ENCODE data around the gene MED8.

The MED8 gene, protein sequence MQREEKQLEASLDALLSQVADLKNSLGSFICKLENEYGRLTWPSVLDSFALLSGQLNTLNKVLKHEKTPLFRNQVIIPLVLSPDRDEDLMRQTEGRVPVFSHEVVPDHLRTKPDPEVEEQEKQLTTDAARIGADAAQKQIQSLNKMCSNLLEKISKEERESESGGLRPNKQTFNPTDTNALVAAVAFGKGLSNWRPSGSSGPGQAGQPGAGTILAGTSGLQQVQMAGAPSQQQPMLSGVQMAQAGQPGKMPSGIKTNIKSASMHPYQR

DNA sequence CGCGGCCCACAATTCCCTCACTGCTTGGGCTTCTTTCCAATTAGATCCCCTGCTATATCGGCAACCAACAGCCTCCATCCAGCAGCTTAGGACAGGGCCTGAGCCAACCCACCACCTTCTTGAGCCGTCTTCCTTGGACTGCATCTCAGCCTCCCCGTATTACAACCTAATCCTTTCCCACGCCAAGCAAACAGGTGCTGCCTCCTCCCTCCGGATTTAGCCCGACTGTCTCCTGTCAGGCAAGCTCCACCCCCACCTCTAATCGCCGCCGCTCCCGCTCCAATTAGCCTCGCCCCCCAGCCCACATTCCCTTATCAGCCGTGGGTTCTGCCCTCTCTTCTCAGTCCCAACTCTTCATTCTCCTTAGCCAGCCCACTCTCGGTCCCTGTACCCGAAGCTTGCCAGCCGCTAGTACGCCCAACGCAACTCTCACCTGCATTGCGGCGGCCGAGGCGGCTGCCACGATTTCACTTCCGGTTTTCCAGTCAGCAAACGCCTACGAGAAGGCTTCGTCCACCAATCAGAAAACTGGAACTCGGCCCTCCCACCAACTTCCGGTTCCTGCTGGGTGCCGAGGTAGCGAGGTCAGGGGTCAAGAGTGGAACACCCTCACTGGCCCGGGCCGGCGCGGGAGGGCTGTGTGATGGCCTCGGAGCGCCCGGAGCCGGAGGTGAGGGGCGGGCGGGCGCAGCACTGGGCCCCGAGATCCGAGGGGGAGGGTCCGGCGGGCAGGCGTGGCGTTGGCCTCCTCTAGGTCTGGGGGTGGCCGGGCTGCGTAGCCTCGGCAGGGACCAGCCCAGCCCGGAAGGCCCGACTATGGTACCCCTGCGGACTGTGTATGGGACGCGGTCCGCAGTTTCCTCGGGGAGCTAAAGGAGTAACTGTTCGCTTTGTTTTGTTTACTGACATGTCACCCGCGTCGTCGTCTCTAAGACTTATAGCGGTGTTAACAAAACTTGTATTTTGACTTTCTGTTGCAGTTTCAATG lies at the start of gene MED8, which contains the start of gene SZT2:
Gene MED8, minus strand, starts transcription at position 475 of the 988 bp plus-strand sequence. Its CDS starts 36 bp downstream, at position 439.
Gene SZT2, plus strand, starts transcription at position 574 of the 988 bp plus-strand sequence. Its CDS starts 70 bp downstream, at position 644.
- DNase-seq, result peak; percentile 79 to 91 (median 86)

DNA sequence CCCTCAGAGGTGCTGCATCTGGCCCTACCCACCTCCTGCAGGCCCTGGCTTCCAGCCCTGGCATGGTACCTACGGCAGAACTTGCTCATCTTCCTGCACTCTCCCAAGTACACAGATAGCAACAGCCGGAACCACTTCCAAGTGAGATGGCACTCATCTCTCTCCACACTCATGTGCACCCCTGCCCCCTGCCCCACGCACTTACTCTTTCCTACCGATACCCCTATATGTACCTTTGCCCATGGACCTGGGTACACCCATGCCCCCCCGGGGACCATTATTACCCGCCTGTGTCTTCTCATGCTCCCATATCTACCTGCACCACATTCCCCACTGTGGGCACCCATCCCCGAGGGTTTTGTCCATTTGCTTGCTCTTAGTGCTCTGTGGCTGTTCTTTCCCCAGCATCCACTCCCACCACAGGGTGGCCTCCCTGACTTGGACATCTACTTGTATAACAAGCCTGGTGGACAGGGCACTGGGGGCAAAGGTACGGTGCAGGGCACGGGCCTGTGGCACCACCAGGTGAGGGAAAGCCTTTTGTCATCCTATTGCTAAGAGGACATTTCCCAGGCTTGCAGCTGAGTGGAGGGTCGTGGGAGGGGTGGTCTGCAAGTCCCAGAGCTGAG lies 49.5 kb upstream of the MED8 start:
- no peak for DNase-seq

- no peak for DNase-seq
Measured at GRCh38 chr1:43438576-43438952, 49.0 kb upstream of the MED8 start.

DNA sequence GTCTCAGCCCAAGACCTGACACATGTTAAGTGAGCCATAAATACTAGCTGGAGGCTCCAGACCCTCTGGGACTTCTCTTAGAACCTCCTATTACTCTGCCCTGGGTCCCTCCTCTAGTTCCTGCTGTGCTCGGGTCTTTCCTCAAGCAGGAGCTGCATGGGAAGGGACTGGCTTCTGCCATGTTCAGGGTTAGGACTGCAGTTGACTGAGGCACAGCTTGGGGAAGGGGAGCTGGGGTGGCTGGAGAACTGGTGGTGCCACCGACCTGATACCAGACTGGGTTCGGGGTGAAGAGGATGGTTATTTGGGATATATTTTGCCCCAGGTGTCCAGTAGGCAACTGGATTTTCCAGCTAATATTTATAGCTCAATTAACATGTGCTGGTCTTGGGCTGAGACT lies 48.4 kb upstream of the MED8 start:
- no peak for DNase-seq

- no peak for DNase-seq
Measured at GRCh38 chr1:43437031-43437973, 47.7 kb upstream of the MED8 start.

DNA sequence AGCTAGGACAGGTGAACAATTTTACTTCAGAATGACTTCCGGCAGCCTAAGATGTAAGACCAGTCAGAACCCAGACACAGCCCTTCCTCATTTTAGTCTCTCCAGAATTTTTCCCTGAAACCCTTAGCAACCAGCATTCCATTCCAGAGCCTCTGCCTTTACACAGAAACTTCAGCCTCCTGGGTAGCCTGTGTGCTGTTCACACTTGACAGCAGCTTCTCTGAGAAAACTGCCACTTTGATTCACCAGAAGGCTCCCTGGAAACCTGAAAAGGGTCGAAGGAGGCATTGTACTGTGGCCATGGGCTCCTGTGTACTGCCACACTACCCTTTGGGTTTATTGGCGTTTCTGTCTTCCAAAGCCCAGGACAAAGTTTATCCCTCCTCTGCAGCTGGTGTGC lies 46.8 kb upstream of the MED8 start:
- DNase-seq, result no peak

DNA sequence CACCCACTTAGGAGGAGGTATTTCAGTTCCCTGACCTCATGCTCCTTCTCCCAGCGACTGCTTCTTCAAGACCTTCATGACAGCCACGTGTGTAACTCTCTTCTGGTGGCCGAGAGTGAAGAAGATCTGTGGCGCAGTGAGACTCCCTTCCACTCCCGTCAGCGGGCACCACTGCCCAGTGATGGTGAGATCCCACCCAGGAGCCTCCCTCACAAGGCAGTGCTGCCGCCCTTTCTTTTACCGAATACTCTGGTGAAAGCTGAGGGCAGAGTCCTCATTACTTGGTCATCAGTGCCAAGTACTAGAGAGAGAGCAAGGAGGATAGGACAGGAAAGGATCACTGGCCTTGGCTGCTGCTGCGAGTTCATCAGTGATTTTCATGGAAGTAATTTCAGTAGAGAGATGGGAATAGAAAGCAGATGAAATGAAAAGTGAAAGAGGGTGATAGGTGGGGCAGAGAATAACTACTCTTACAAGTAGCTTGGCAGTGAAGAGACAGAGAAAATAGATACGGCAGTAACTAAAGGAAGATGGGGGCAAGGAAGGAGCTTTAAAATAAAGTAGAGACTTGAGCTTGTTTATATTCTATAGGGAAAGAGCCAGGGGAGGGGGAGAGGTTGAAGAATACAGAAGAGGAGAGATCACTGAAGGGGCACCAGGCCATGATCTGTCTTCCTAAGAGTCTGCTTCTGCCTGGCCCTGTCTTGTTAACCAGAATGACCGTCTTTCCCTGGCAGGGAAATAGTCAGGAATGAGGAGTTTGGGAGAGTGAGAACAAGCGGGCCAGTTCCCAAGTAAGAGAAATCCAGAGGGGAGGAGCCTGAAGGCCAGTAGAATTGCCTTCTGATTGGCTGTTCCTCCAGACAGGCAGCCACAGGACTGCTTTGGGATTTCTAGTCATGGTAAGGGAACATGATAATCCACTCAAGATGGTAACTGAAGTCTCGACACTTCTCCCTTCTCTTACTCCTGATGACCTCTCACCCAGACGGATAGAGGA lies 45.8 kb upstream of the MED8 start:
- DNase-seq, result no peak

GRCh38 chr1:43434256-43434655 lies 44.7 kb upstream of the MED8 start:
- DNase-seq, result no peak

DNA sequence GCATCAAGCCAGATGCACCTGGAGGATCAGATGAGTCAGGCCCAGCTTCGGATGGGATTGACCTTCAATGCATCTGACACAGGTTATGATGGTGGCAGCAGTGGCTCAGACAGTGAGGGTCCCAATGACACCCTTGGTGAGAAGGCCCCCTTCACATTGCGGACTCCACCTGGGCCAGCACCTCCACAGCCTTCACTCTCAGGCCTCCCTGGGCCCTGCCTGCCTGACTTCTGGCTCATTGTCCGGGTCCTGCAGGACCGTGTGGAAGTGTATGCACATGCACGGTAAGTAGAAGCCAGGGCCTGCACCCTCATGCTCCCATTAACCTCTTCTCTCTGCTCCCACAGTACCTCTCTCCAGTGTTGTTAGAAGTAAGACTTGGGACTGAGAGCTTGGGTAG lies 43.3 kb upstream of the MED8 start:
- DNase-seq, result no peak

DNA sequence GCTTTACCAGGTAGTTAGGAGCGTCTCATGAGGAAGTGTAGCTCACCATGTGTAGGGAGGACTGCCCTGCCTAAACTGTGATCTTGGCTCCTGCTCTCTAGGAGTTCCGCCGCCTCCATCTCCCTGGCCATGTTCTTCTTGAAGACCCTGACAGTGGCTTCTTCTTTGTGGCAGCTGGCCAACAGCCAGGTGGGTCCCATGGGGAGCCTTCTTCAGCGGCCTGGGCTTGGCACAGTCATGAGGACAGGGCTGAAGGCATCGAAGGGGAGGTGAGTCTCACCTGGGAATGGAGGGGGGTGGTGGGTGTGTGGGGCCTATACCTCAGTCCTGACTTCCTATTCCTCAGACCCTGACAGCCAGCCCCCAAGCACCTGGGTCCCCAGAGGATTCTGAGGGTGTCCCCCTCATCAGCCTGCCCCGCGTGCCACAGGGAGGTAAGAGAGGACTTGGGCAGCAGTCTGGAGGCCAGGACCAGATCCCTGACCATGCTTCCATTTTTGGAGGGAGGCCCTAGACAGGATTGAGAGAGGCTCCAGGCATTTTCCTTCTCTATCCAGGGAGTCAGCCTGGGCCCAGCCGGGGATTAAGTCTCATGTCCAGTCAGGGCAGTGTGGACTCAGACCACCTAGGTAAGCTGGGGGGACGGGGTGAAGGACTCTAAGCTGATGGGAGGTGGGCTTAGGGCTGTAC lies 42.7 kb upstream of the MED8 start:
- DNase-seq, result no peak

GRCh38 chr1:43431676-43432075 lies 42.1 kb upstream of the MED8 start:
- no peak for DNase-seq

DNA sequence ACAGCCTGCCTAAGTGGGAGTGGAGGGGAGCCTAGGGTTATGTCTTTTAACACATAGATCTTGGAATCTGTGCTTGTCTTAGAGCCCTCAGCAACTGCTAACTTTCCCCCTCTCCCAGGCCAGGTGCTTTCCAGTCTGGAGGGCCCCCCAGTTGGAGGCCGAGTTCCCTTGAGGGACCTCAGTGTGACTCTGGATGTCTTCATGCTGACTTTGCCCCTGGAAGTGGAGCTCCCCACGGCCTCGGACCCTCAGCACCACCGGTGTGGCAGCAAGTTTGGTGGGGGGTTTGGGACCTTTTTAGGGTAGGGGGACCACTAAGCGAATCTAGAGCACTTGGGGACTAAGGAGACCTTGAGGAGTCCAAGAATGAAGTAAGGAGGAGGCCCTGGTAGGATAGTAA lies 41.2 kb upstream of the MED8 start:
- DNase-seq, result no peak

GRCh38 chr1:43427941-43428340 lies 38.3 kb upstream of the MED8 start:
- no peak for DNase-seq

GRCh38 chr1:43427524-43427923 lies 37.9 kb upstream of the MED8 start:
- DNase-seq, result no peak

DNA sequence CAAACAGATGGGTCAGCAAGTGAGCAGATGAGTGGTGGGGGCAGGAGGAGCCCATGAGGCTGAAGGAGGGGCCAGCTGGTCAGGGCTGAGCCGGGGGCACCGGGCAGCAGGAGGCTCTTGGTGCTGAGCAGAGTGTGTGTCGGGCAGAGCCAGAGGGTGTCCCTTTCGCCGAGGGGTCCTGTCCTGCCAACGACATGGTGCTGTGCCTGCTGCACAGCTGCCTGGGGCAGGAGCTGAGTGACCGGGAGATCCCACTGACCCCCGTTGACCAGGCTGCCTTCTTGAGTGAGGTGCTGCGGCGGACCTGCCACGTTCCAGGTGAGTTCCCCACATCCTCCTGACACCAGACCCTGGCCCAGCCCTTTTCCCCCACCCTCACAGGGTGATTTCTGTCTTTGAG lies 36.6 kb upstream of the MED8 start:
- no peak for DNase-seq

GRCh38 chr1:43425045-43425444 lies 35.4 kb upstream of the MED8 start:
- no peak for DNase-seq

DNA sequence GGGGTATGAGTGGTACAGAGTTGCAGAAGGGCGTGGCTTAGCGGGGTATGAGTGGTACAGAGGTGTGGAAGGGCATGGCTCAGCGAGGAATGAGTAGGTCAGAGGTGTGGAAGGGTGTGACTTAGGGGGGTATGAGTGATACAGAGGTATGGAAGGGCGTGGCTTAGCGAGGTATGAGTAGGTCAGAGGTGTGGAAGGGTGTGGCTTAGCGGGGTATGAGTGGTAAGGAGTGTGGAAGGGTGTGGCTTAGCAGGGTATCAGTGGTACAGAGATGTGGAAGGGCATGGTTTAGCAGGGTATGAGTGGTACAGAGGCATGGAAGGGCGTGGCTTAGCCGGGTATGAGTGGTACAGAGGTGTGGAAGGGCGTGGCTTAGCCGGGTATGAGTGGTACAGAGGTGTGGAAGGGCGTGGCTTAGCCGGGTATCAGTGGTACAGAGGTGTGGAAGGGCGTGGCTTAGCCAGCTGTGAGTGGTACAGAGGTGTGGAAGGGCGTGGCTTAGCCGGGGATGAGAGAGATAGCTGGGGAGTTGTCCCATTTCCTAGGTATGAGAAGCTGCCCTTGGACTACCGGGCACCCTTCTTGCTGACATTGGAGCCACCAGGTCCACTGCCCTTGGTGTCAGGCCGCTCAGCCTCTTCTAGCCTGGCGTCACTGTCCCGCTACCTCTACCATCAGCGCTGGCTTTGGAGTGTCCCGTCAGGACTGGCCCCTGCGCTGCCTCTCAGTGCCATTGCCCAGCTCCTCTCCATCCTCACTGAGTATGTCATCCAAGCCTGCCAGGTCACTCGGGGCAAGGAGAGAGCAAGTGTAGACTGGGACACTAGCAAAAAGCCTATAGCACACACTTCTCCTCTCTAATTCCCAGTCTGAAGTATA lies 34.3 kb upstream of the MED8 start:
- DNase-seq, result no peak

- DNase-seq, result no peak
Measured at GRCh38 chr1:43422995-43423671, 33.5 kb upstream of the MED8 start.
